Neural crest cell (in vitro differentiated cells): ENCODE data around the gene RICTOR. TPM values are rescaled to one million over a fixed set of nuclear protein-coding genes. Genes with fewer than 3 reads are reported as not detected.

ENCODE experiments used
- DNase-seq: peaks from one replicate; pipeline ENCODE4 v3.0.0; 2021; ENCODE audit warnings: low read depth, mixed read lengths, low spot score
- H3K27ac Mint-ChIP-seq: one replicate; pipeline ENCODE4 v1.8.0; 2021; ENCODE audit warnings: mild to moderate bottlenecking, mixed read lengths; ENCODE audit not compliant: unreplicated experiment
- H3K27me3 Mint-ChIP-seq: 2 replicates; pipeline ENCODE4 v1.8.0; 2021; ENCODE audit warnings: low read depth, mild to moderate bottlenecking, mixed read lengths
- H3K36me3 Mint-ChIP-seq: 2 replicates; pipeline ENCODE4 v1.8.0; 2021; ENCODE audit warnings: low read depth, mild to moderate bottlenecking, mixed read lengths
- H3K4me1 Mint-ChIP-seq: 2 replicates; pipeline ENCODE4 v1.8.0; 2021; ENCODE audit warnings: mixed read lengths
- H3K4me3 Mint-ChIP-seq: one replicate; pipeline ENCODE4 v1.8.0; 2021; ENCODE audit warnings: mild to moderate bottlenecking, mixed read lengths
- H3K9me3 Mint-ChIP-seq: 2 replicates; pipeline ENCODE4 v1.8.0; 2021; ENCODE audit warnings: mixed read lengths
- total RNA-seq: library from RNA; stranded (reverse); gene quantifications from 2 replicates; pipeline ENCODE4 v1.2.1, GENCODE V29; 2021
- TF ChIP-seq, protein P1 (sequence below): fragments of 200-600 bp; sonication (generic); conservative IDR thresholded peaks from 2 replicates; pipeline ENCODE4 v1.5.0; 2021; ENCODE audit warnings: antibody characterized with exemption, mild to moderate bottlenecking

Gene RICTOR
- total RNA-seq, 1 donor from 2014 or later = 22.2 TPM

GRCh38 chr5:39063037-39063436 lies 11.2 kb downstream of the RICTOR start:
- no peak overlapping the region for H3K27ac Mint-ChIP-seq
- DNase-seq = no peak
- TF ChIP-seq, protein P1, sequence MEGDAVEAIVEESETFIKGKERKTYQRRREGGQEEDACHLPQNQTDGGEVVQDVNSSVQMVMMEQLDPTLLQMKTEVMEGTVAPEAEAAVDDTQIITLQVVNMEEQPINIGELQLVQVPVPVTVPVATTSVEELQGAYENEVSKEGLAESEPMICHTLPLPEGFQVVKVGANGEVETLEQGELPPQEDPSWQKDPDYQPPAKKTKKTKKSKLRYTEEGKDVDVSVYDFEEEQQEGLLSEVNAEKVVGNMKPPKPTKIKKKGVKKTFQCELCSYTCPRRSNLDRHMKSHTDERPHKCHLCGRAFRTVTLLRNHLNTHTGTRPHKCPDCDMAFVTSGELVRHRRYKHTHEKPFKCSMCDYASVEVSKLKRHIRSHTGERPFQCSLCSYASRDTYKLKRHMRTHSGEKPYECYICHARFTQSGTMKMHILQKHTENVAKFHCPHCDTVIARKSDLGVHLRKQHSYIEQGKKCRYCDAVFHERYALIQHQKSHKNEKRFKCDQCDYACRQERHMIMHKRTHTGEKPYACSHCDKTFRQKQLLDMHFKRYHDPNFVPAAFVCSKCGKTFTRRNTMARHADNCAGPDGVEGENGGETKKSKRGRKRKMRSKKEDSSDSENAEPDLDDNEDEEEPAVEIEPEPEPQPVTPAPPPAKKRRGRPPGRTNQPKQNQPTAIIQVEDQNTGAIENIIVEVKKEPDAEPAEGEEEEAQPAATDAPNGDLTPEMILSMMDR = no peak
- H3K4me1 Mint-ChIP-seq = no peaks in the 10 kb centered on the region
- H3K27me3 Mint-ChIP-seq = no peaks in the 10 kb centered on the region
- H3K4me3 Mint-ChIP-seq = no peak overlapping the region
- peaks cover 18% of the 10 kb centered on the region for H3K36me3 Mint-ChIP-seq
- H3K9me3 Mint-ChIP-seq = peaks cover 12% of the 10 kb centered on the region

DNA sequence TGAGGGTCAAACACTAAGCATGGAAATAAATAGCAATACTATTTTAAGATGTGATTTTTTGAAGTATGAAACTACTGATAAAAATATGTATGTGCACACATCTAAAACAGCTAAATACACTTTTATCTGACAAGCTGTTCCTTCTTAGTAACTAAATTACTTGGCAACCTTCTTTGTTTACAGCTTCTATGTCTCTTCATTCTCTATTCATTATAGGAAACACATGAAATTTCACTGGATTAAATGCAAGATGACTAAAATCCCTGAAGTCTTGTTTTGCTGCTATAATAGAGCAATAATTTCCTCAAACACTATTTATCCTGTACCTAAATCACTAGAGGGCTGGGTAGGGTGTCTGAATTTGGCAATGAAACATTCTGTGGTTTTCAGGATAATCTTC lies 11.7 kb downstream of the RICTOR start:
- no peak for DNase-seq
- H3K4me3 Mint-ChIP-seq = no peak overlapping the region
- no peaks in the 10 kb centered on the region for H3K27me3 Mint-ChIP-seq
- TF ChIP-seq, protein P1 = no peak
- no peak overlapping the region for H3K27ac Mint-ChIP-seq
- peaks cover 11% of the 10 kb centered on the region for H3K9me3 Mint-ChIP-seq
- H3K4me1 Mint-ChIP-seq = no peaks in the 10 kb centered on the region
- H3K36me3 Mint-ChIP-seq = peaks cover 16% of the 10 kb centered on the region

DNA sequence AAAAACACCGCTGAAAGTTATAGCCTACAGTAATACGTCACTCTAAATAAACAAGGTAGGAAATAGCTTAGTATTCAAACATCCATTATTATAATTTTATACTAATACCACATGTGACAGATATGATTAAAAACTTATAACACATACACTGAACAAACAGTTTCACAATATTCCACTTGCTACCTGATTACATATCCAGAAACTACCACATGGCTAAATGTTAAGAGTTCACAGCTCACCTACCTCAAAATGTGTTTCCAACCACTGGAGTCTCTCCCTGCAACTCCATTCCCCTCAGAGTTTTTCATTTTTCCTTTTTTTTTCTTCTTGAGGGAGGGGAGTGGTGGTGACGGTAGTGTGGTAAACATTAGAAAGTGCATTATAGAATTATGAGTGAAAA lies 12.1 kb downstream of the RICTOR start:
- Mint-ChIP-seq H3K4me1 (no peaks in the 10 kb centered on the region), H3K27ac (no peak overlapping the region), H3K4me3 (no peak overlapping the region), H3K9me3 (peaks cover 8% of the 10 kb centered on the region), H3K27me3 (no peaks in the 10 kb centered on the region), H3K36me3 (peaks cover 11% of the 10 kb centered on the region)
- no peak for DNase-seq
- TF ChIP-seq, protein P1 = no peak

DNA sequence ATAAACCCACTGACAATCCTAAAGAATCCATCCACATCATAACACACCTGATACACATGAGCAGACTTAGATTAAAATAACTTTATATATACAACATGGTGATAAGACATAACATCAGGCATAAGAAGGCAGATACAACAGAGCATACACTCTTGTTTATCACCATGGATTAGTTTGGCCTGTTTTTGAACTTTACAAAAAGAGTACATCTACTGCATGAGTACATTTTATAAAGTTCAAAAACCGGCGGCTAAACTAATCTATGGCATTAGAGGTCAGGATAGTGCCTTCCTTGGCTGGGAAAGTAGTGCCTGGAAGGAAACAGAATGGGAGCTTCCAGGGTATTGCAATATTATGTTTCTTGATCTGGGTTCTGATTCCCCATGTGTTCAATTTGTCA lies 15.1 kb downstream of the RICTOR start:
- TF ChIP-seq, protein P1 = no peak
- Mint-ChIP-seq H3K27me3 (no peaks in the 10 kb centered on the region), H3K4me1 (no peaks in the 10 kb centered on the region), H3K27ac (no peak overlapping the region), H3K36me3 (no peaks in the 10 kb centered on the region), H3K9me3 (no peaks in the 10 kb centered on the region), H3K4me3 (no peak overlapping the region)
- no peak for DNase-seq

GRCh38 chr5:39058178-39058921 lies 15.8 kb downstream of the RICTOR start:
- no peaks in the 10 kb centered on the region for H3K36me3 Mint-ChIP-seq
- H3K9me3 Mint-ChIP-seq = no peaks in the 10 kb centered on the region
- H3K4me3 Mint-ChIP-seq = no peak overlapping the region
- no peaks in the 10 kb centered on the region for H3K27me3 Mint-ChIP-seq
- H3K4me1 Mint-ChIP-seq = no peaks in the 10 kb centered on the region
- no peak overlapping the region for H3K27ac Mint-ChIP-seq
- TF ChIP-seq, protein P1 = no peak
- no peak for DNase-seq
